Measurements from ENCODE around the gene SLC5A4. TPM values are rescaled to one million over a fixed set of nuclear protein-coding genes. Genes with fewer than 3 reads are reported as not detected.

Gene SLC5A4
- total RNA-seq, 1 experiment from 2014 or later = 0.22 TPM

- Mint-ChIP-seq H3K27me3 (ENCODE audit: low read depth) (peaks cover 2% of the 10 kb centered on the region; the same call in 1 of the 2 replicates), H3K27ac (no peak overlapping the region), H3K4me3 (no peak overlapping the region), H3K4me1 (peaks cover 2% of the 10 kb centered on the region; the same call in 1 of the 2 replicates), H3K36me3 (no peaks in the 10 kb centered on the region), H3K9me3 (no peaks in the 10 kb centered on the region)
- ATAC-seq (no peak), DNase-seq (ENCODE audit: low spot score) (no peak)
- CTCF ChIA-PET = interaction anchor here (0.9 kb wide), 1 partner anchor 11 kb away, joined by 7 read pairs; no protein-coding TSS in a partner anchor
- TF ChIP-seq ZNF532 (CRISPR knock-in tag; IDR thresholded peaks at IDR 0.05; ENCODE audit: borderline replicate concordance) (no peak), ZNF138 (CRISPR knock-in tag; conservative IDR thresholded peaks at IDR 0.05) (no peak), GRHL2 (CRISPR knock-in tag; IDR thresholded peaks at IDR 0.05; ENCODE audit: insufficient replicate concordance, severe bottlenecking) (no peak), RELA (CRISPR knock-in tag; IDR thresholded peaks at IDR 0.05; ENCODE audit: borderline replicate concordance) (no peak), TCF7 (CRISPR knock-in tag; IDR thresholded peaks at IDR 0.05; ENCODE audit: low read depth) (no peak), MXD4 (CRISPR knock-in tag; IDR thresholded peaks at IDR 0.05; ENCODE audit: borderline replicate concordance) (no peak), ZNF219 (CRISPR knock-in tag; IDR thresholded peaks at IDR 0.05; ENCODE audit: borderline replicate concordance) (no peak), ZNF121 (CRISPR knock-in tag; IDR thresholded peaks at IDR 0.05) (no peak), NFATC4 (CRISPR knock-in tag; IDR thresholded peaks at IDR 0.05) (no peak), CBFB (CRISPR knock-in tag; IDR thresholded peaks at IDR 0.05; ENCODE audit: low read depth) (no peak), TEAD1 (CRISPR knock-in tag; IDR thresholded peaks at IDR 0.05) (no peak), ZNF423 (CRISPR knock-in tag; IDR thresholded peaks at IDR 0.05) (no peak), EMX1 (CRISPR knock-in tag; IDR thresholded peaks at IDR 0.05) (no peak), ELF4 (CRISPR knock-in tag; IDR thresholded peaks at IDR 0.05; ENCODE audit: low read depth) (no peak)
- TF ChIP-seq, protein P1, sequence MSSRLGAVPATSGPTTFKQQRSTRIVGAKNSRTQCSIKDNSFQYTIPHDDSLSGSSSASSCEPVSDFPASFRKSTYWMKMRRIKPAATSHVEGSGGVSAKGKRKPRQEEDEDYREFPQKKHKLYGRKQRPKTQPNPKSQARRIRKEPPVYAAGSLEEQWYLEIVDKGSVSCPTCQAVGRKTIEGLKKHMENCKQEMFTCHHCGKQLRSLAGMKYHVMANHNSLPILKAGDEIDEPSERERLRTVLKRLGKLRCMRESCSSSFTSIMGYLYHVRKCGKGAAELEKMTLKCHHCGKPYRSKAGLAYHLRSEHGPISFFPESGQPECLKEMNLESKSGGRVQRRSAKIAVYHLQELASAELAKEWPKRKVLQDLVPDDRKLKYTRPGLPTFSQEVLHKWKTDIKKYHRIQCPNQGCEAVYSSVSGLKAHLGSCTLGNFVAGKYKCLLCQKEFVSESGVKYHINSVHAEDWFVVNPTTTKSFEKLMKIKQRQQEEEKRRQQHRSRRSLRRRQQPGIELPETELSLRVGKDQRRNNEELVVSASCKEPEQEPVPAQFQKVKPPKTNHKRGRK (CRISPR knock-in tag; IDR thresholded peaks at IDR 0.05; ENCODE audit: borderline replicate concordance) = no peak
- TF ChIP-seq, protein P2, sequence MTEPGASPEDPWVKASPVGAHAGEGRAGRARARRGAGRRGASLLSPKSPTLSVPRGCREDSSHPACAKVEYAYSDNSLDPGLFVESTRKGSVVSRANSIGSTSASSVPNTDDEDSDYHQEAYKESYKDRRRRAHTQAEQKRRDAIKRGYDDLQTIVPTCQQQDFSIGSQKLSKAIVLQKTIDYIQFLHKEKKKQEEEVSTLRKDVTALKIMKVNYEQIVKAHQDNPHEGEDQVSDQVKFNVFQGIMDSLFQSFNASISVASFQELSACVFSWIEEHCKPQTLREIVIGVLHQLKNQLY (CRISPR knock-in tag; IDR thresholded peaks at IDR 0.05) = no peak
- TF ChIP-seq, protein P3, sequence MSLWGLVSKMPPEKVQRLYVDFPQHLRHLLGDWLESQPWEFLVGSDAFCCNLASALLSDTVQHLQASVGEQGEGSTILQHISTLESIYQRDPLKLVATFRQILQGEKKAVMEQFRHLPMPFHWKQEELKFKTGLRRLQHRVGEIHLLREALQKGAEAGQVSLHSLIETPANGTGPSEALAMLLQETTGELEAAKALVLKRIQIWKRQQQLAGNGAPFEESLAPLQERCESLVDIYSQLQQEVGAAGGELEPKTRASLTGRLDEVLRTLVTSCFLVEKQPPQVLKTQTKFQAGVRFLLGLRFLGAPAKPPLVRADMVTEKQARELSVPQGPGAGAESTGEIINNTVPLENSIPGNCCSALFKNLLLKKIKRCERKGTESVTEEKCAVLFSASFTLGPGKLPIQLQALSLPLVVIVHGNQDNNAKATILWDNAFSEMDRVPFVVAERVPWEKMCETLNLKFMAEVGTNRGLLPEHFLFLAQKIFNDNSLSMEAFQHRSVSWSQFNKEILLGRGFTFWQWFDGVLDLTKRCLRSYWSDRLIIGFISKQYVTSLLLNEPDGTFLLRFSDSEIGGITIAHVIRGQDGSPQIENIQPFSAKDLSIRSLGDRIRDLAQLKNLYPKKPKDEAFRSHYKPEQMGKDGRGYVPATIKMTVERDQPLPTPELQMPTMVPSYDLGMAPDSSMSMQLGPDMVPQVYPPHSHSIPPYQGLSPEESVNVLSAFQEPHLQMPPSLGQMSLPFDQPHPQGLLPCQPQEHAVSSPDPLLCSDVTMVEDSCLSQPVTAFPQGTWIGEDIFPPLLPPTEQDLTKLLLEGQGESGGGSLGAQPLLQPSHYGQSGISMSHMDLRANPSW (CRISPR knock-in tag; conservative IDR thresholded peaks at IDR 0.05; ENCODE audit: low read depth) = no peak
- TF ChIP-seq, protein P4, sequence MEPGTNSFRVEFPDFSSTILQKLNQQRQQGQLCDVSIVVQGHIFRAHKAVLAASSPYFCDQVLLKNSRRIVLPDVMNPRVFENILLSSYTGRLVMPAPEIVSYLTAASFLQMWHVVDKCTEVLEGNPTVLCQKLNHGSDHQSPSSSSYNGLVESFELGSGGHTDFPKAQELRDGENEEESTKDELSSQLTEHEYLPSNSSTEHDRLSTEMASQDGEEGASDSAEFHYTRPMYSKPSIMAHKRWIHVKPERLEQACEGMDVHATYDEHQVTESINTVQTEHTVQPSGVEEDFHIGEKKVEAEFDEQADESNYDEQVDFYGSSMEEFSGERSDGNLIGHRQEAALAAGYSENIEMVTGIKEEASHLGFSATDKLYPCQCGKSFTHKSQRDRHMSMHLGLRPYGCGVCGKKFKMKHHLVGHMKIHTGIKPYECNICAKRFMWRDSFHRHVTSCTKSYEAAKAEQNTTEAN (CRISPR knock-in tag; IDR thresholded peaks at IDR 0.05) = no peak
- TF ChIP-seq, protein P5, sequence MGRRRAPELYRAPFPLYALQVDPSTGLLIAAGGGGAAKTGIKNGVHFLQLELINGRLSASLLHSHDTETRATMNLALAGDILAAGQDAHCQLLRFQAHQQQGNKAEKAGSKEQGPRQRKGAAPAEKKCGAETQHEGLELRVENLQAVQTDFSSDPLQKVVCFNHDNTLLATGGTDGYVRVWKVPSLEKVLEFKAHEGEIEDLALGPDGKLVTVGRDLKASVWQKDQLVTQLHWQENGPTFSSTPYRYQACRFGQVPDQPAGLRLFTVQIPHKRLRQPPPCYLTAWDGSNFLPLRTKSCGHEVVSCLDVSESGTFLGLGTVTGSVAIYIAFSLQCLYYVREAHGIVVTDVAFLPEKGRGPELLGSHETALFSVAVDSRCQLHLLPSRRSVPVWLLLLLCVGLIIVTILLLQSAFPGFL (CRISPR knock-in tag; IDR thresholded peaks at IDR 0.05; ENCODE audit: borderline replicate concordance) = no peak
- TF ChIP-seq, protein P6, sequence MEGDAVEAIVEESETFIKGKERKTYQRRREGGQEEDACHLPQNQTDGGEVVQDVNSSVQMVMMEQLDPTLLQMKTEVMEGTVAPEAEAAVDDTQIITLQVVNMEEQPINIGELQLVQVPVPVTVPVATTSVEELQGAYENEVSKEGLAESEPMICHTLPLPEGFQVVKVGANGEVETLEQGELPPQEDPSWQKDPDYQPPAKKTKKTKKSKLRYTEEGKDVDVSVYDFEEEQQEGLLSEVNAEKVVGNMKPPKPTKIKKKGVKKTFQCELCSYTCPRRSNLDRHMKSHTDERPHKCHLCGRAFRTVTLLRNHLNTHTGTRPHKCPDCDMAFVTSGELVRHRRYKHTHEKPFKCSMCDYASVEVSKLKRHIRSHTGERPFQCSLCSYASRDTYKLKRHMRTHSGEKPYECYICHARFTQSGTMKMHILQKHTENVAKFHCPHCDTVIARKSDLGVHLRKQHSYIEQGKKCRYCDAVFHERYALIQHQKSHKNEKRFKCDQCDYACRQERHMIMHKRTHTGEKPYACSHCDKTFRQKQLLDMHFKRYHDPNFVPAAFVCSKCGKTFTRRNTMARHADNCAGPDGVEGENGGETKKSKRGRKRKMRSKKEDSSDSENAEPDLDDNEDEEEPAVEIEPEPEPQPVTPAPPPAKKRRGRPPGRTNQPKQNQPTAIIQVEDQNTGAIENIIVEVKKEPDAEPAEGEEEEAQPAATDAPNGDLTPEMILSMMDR (IDR thresholded peaks at IDR 0.05) = no peak
- POLR2A ChIA-PET = no interaction called here
These were observed 579 bp upstream of the SLC5A4 start for GRCh38 chr22:32255726-32256125.

All from WTC11 (cell line).